H1 (cell line): ENCODE data around the gene VRK2. TPM values are rescaled to one million over a fixed set of nuclear protein-coding genes. Genes with fewer than 3 reads are reported as not detected.

Experiments
- CTCF ChIA-PET: fragments of 300-600 bp; sonication (Branson Sonifier 250); formaldehyde crosslinking; loops from one replicate; lab custom pipeline; 2021; ENCODE audit not compliant: partially characterized antibody; lab: Charles Lee
- POLR2A ChIA-PET: fragments of 300-600 bp; sonication (Branson Sonifier 250); formaldehyde crosslinking; loops from one replicate; lab custom pipeline; 2021; ENCODE audit warnings: inconsistent platforms; ENCODE audit not compliant: partially characterized antibody; lab: Charles Lee
- DNase-seq, 2 experiments: peaks; one replicate each; pipeline versions ENCODE4 v3.0.0 to v3.0.0-alpha.2; 2010 to 2022; ENCODE audit warnings: low spot score in 2 of 2, low read depth in 1 of 2, mixed read lengths in 1 of 2
- FAIRE-seq: peaks from 2 replicates; lab custom pipeline; 2011; peaks lifted over from hg19 to GRCh38; lab: Jason Lieb, UNC
- H2AFZ ChIP-seq: 2 replicates; pipeline ENCODE4 v1.8.1; 2012; ENCODE audit warnings: low read length, inconsistent platforms
- H2AK5ac ChIP-seq: 2 replicates; pipeline ENCODE4 v1.6.1; 2013; ENCODE audit warnings: low read depth, low read length
- H2BK120ac ChIP-seq: replicated peaks from 2 replicates; pipeline ENCODE3; 2013; ENCODE audit warnings: low read depth, low read length, inconsistent platforms
- H2BK12ac ChIP-seq: 2 replicates; pipeline ENCODE4 v1.6.1; 2013; ENCODE audit warnings: low read depth, low read length
- H2BK15ac ChIP-seq: 2 replicates; pipeline ENCODE4 v1.6.1; 2013; ENCODE audit warnings: low read length
- H2BK20ac ChIP-seq: 2 replicates; pipeline ENCODE4 v1.6.1; 2013; ENCODE audit warnings: low read length
- H2BK5ac ChIP-seq: 2 replicates; pipeline ENCODE4 v1.6.1; 2013; ENCODE audit warnings: low read depth, low read length
- H3K14ac ChIP-seq: 2 replicates; pipeline ENCODE4 v1.6.1; 2013; ENCODE audit warnings: inconsistent platforms; ENCODE audit not compliant: insufficient read length
- H3K18ac ChIP-seq: 2 replicates; pipeline ENCODE4 v1.6.1; 2013; ENCODE audit warnings: low read length; ENCODE audit errors: extremely low read depth
- H3K23ac ChIP-seq: 2 replicates; pipeline ENCODE4 v1.6.1; 2013; ENCODE audit warnings: inconsistent platforms; ENCODE audit not compliant: insufficient read length
- H3K23me2 ChIP-seq: 2 replicates; pipeline ENCODE4 v1.6.1; 2013; ENCODE audit warnings: low read depth, low read length
- H3K27ac ChIP-seq: 2 replicates; pipeline ENCODE4 v1.6.1; 2011; ENCODE audit warnings: low read depth, low read length, inconsistent platforms
- H3K27me3 ChIP-seq, 4 experiments: replicated peaks in 1 of 4; 1 replicate in 1 of 4; 2 replicates in 3 of 4; pipeline versions ENCODE4 v1.6.1 to v1.8.1; 2011 to 2013; ENCODE audit warnings: low read length in 3 of 4, mild to moderate bottlenecking in 3 of 4, inconsistent platforms in 2 of 4, mixed read lengths in 2 of 4, moderate library complexity in 1 of 4; ENCODE audit not compliant: control insufficient read depth in 3 of 4, insufficient read depth in 3 of 4; ENCODE audit errors: extremely low read depth in 1 of 4
- H3K36me3 ChIP-seq, 4 experiments: 2 replicates each; pipeline versions ENCODE4 v1.6.1 to v1.8.1; 2011 to 2013; ENCODE audit warnings: mild to moderate bottlenecking in 4 of 4, low read length in 3 of 4, moderate library complexity in 2 of 4, control low read depth in 1 of 4, inconsistent platforms in 1 of 4; ENCODE audit not compliant: insufficient read depth in 4 of 4, control insufficient read depth in 2 of 4
- H3K4ac ChIP-seq: replicated peaks from 2 replicates; pipeline ENCODE3; 2013; ENCODE audit warnings: low read length, low read depth, mixed read lengths, inconsistent platforms; ENCODE audit not compliant: insufficient read length
- H3K4me1 ChIP-seq, 4 experiments: replicated peaks in 1 of 4; 1 replicate in 1 of 4; 2 replicates in 3 of 4; pipeline versions ENCODE4 v1.6.1 to v1.8.1; 2011 to 2013; ENCODE audit warnings: low read length in 3 of 4, inconsistent platforms in 2 of 4, mixed read lengths in 1 of 4; ENCODE audit not compliant: insufficient read depth in 4 of 4, control insufficient read depth in 3 of 4
- H3K4me2 ChIP-seq, 2 experiments: 2 replicates each; pipeline versions ENCODE4 v1.6.1 to v1.8.1; 2011 to 2013; ENCODE audit warnings: low read depth in 2 of 2, low read length in 2 of 2, control low read depth in 1 of 2, inconsistent platforms in 1 of 2, mild to moderate bottlenecking in 1 of 2; ENCODE audit not compliant: insufficient read depth in 1 of 2
- H3K4me3 ChIP-seq, 4 experiments: fragments of 200-600, 300-600 bp in 1 of 4; sonication (generic), shearing (Covaris generic), sonication (Bioruptor Twin) in 1 of 4; 2 replicates each; pipeline versions ENCODE4 v1.5.1 to v1.8.1; 2011 to 2016; ENCODE audit warnings: low read length in 4 of 4, low read depth in 3 of 4, control low read depth in 2 of 4, inconsistent platforms in 2 of 4, mild to moderate bottlenecking in 2 of 4, mixed read lengths in 1 of 4, moderate library complexity in 1 of 4; ENCODE audit not compliant: insufficient read depth in 2 of 4; ENCODE audit errors: extremely low read depth in 1 of 4
- H3K56ac ChIP-seq: replicated peaks from 2 replicates; pipeline ENCODE3; 2013; ENCODE audit warnings: low read depth, mild to moderate bottlenecking, mixed read lengths, low read length, inconsistent platforms; ENCODE audit not compliant: insufficient read length
- H3K79me1 ChIP-seq: 2 replicates; pipeline ENCODE4 v1.6.1; 2013; ENCODE audit warnings: low read depth, low read length, control low read depth
- H3K79me2 ChIP-seq, 2 experiments: 2 replicates each; pipeline versions ENCODE4 v1.6.1 to v1.8.1; 2012 to 2013; ENCODE audit warnings: low read length in 2 of 2, mild to moderate bottlenecking in 2 of 2, inconsistent platforms in 1 of 2; ENCODE audit not compliant: insufficient read depth in 2 of 2, control insufficient read depth in 1 of 2
- H3K9ac ChIP-seq, 4 experiments: replicated peaks in 1 of 4; 1 replicate in 1 of 4; 2 replicates in 3 of 4; pipeline versions ENCODE4 v1.6.1 to v1.8.1; 2011 to 2013; ENCODE audit warnings: low read depth in 3 of 4, low read length in 3 of 4, control low read depth in 2 of 4, mild to moderate bottlenecking in 2 of 4, moderate library complexity in 2 of 4, inconsistent platforms in 1 of 4; ENCODE audit errors: extremely low read depth in 1 of 4
- H3K9me3 ChIP-seq, 2 experiments: 2 replicates each; pipeline versions ENCODE4 v1.6.1 to v1.8.1; 2012 to 2013; ENCODE audit warnings: mild to moderate bottlenecking in 2 of 2, moderate library complexity in 2 of 2, control low read depth in 1 of 2, inconsistent platforms in 1 of 2, low read depth in 1 of 2, low read length in 1 of 2, mixed read lengths in 1 of 2; ENCODE audit not compliant: insufficient read depth in 2 of 2
- H4K20me1 ChIP-seq, 2 experiments: replicated peaks in 1 of 2; 2 replicates each; pipeline versions ENCODE3 to v1.8.1; 2011 to 2013; ENCODE audit warnings: inconsistent platforms in 2 of 2, low read length in 2 of 2, mild to moderate bottlenecking in 1 of 2; ENCODE audit not compliant: insufficient read depth in 2 of 2, control insufficient read depth in 1 of 2
- H4K5ac ChIP-seq: 2 replicates; pipeline ENCODE4 v1.6.1; 2013; ENCODE audit warnings: low read length, low read depth, mixed read lengths, inconsistent platforms; ENCODE audit not compliant: insufficient read length
- H4K8ac ChIP-seq: 2 replicates; pipeline ENCODE4 v1.8.0; 2013; ENCODE audit warnings: mild to moderate bottlenecking, moderate library complexity, low read length, inconsistent platforms; ENCODE audit not compliant: insufficient read depth; ENCODE audit errors: extremely low read depth
- H4K91ac ChIP-seq: replicated peaks from 2 replicates; pipeline ENCODE3; 2013; ENCODE audit warnings: low read length, mixed read lengths, inconsistent platforms; ENCODE audit not compliant: insufficient read length
- BCL11A ChIP-seq, 2 experiments: IDR thresholded peaks; one replicate each; pipeline ENCODE4 v1.6.1; 2011; ENCODE audit warnings: low read depth in 2 of 2, low read length in 2 of 2, mild to moderate bottlenecking in 2 of 2
- BRCA1 ChIP-seq: IDR thresholded peaks from 2 replicates; pipeline ENCODE4 v1.6.1; 2012; ENCODE audit warnings: low read depth, low read length, improper control_type of control experiment
- POLR2A ChIP-seq, 2 experiments: IDR thresholded peaks; 1 replicate in 1 of 2; 2 replicates in 1 of 2; pipeline ENCODE4 v1.6.1; 2011; ENCODE audit warnings: low read depth in 2 of 2, low read length in 2 of 2, mild to moderate bottlenecking in 2 of 2; ENCODE audit errors: control extremely low read depth in 1 of 2
- RAD21 ChIP-seq, 2 experiments: IDR thresholded peaks in 1 of 2; conservative IDR thresholded peaks in 1 of 2; 2 replicates each; pipeline ENCODE4 v1.6.1; 2011; ENCODE audit warnings: low read depth in 2 of 2, low read length in 2 of 2, improper control_type of control experiment in 1 of 2, inconsistent platforms in 1 of 2, mild to moderate bottlenecking in 1 of 2, moderate library complexity in 1 of 2
- TAF7 ChIP-seq: optimal IDR thresholded peaks from 2 replicates; pipeline ENCODE3; 2011; ENCODE audit warnings: low read depth, mild to moderate bottlenecking, inconsistent platforms, low read length, moderate library complexity, borderline replicate concordance
- WGBS, 2 experiments: shearing (Covaris generic) in 1 of 2; methylation state at CpG; one replicate each; pipeline versions ENCODE4 v1.1.6 to v1.1.7; 2013 to 2015; ENCODE audit warnings: low lambda C conversion rate in 2 of 2, mixed read lengths in 2 of 2, inconsistent platforms in 1 of 2, low coverage in 1 of 2, missing lambda C conversion rate in 1 of 2; ENCODE audit not compliant: insufficient replicate concordance in 2 of 2, insufficient coverage in 1 of 2, insufficient read length in 1 of 2; ENCODE audit errors: extremely low coverage in 1 of 2, missing lambda C conversion rate in 1 of 2; 5-methylcytosine and 5-hydroxymethylcytosine counted together
- polyA plus RNA-seq, 7 experiments: library from polyadenylated mRNA; depleted of rRNA in 3 of 7; stranded (reverse) in 5 of 7; unstranded in 2 of 7; fragments of >200 nt in 5 of 7; fragments of 200-250 nt in 2 of 7; gene quantifications; 1 replicate in 5 of 7; 2 replicates in 1 of 7; 4 replicates in 1 of 7; pipeline versions ENCODE4 v1.2.1 to v1.2.3, GENCODE V29; 2011 to 2013; ENCODE audit warnings: missing spikeins in 2 of 7, mixed read lengths in 2 of 7
- total RNA-seq: library from RNA; stranded (reverse); fragmentation: NEBNext Ultra II Directional; extraction: Animal tissue kit (Norgen Biotek cat#: 25700); gene quantifications from 2 replicates; pipeline ENCODE4 v1.2.1, GENCODE V29; 2021

Gene VRK2
- total and polyA plus RNA-seq, 2 of the 8 experiments (the other 6 are each of a cell fraction or from before 2014, with no cell fraction given): 7.6 to 27.8 TPM

GRCh38 chr2:58109481-58109880, 62.9 kb downstream of the VRK2 start:
- H2AFZ ChIP-seq: no peak overlapping the region
- H4K8ac ChIP-seq: no peak overlapping the region
- 91% methylated on average over 2 of the region's 2 CpGs; no CpG with 5 or more reads in 1 of the 2 experiments for WGBS, 2 experiments
- H2AK5ac ChIP-seq: no peak overlapping the region
- no peaks in the 10 kb centered on the region for H3K9me3 ChIP-seq
- no peak overlapping the region for H3K56ac ChIP-seq
- H3K14ac ChIP-seq: no peak overlapping the region
- H3K36me3 ChIP-seq: no peaks in the 10 kb centered on the region
- CTCF ChIA-PET: no interaction called here
- POLR2A ChIA-PET: no interaction called here
- H3K23me2 ChIP-seq: no peaks in the 10 kb centered on the region
- TF ChIP-seq BCL11A (IDR thresholded peaks at IDR 0.05; ENCODE audit: low read depth in 2 of 2, low read length in 2 of 2): no peak
- TF ChIP-seq POLR2A (IDR thresholded peaks at IDR 0.05; ENCODE audit: control extremely low read depth in 1 of 2, low read depth in 2 of 2, low read length in 2 of 2): no peak
- no peak for TF ChIP-seq TAF7
- TF ChIP-seq RAD21 (IDR thresholded peaks at IDR 0.05 in 1 of 2, conservative IDR thresholded peaks at IDR 0.05 in 1 of 2; ENCODE audit: low read depth in 2 of 2, low read length in 2 of 2): no peak
- no peak for TF ChIP-seq BRCA1
- no peak overlapping the region for H2BK15ac ChIP-seq
- no peak overlapping the region for H3K4me2 ChIP-seq
- H3K18ac ChIP-seq: no peak overlapping the region
- no peak overlapping the region for H3K27ac ChIP-seq
- no peaks in the 10 kb centered on the region for H3K79me1 ChIP-seq
- FAIRE-seq (no peak), DNase-seq (no peak)
- H4K5ac ChIP-seq: no peak overlapping the region
- no peak overlapping the region for H2BK5ac ChIP-seq
- H2BK120ac ChIP-seq: no peak overlapping the region
- H3K79me2 ChIP-seq: no peaks in the 10 kb centered on the region
- H3K23ac ChIP-seq: no peak overlapping the region
- no peaks in the 10 kb centered on the region for H3K27me3 ChIP-seq
- H4K20me1 ChIP-seq: no peaks in the 10 kb centered on the region
- no peak overlapping the region for H3K9ac ChIP-seq
- H2BK20ac ChIP-seq: no peak overlapping the region
- H2BK12ac ChIP-seq: no peak overlapping the region
- H4K91ac ChIP-seq: no peak overlapping the region
- no peak overlapping the region for H3K4ac ChIP-seq
- no peak overlapping the region for H3K4me3 ChIP-seq
- peaks cover 0 to 2% (median 0%) of the 10 kb centered on the region in 4 experiments; a peak in 1 of 7 replicates for H3K4me1 ChIP-seq
